Activated naive CD4-positive, alpha-beta T cell (primary cell): ENCODE results near the gene SFMBT2.
"Not testable (repeated sequence)": the region's sequence is repeated elsewhere in the genome, so short reads cannot be mapped to it uniquely, and the experiment has no call there.

Source experiments
- DNase-seq, 4 experiments: peaks; one replicate each; lab custom pipeline; 2025; lab: John Stamatoyannopoulos, UW

Gene SFMBT2

GRCh38 chr10:7225133-7225532, 185.7 kb downstream of the SFMBT2 start:
- no peak for DNase-seq

GRCh38 chr10:7218968-7219367, 191.9 kb downstream of the SFMBT2 start:
- DNase-seq: no peak

- not testable (repeated sequence) for DNase-seq
Measured at GRCh38 chr10:7212696-7213095, 198.1 kb downstream of the SFMBT2 start.

- DNase-seq: no peak
Measured at GRCh38 chr10:7211857-7212577, 198.8 kb downstream of the SFMBT2 start.

- DNase-seq: no peak
Measured at GRCh38 chr10:7210516-7210915, 200.3 kb downstream of the SFMBT2 start.

- no peak for DNase-seq
Measured at GRCh38 chr10:7209458-7209857, 201.4 kb downstream of the SFMBT2 start.

- no peak for DNase-seq
Measured at GRCh38 chr10:7206412-7207100, 204.3 kb downstream of the SFMBT2 start.

GRCh38 chr10:7205656-7206055, 205.2 kb downstream of the SFMBT2 start:
- DNase-seq: no peak

GRCh38 chr10:7202793-7203355, 208.0 kb downstream of the SFMBT2 start:
- DNase-seq: no peak

GRCh38 chr10:7199152-7199760, 211.6 kb downstream of the SFMBT2 start:
- DNase-seq: no peak

- DNase-seq: no peak
Measured at GRCh38 chr10:7196284-7196683, 214.6 kb downstream of the SFMBT2 start.

GRCh38 chr10:7195118-7195517, 215.7 kb downstream of the SFMBT2 start:
- no peak for DNase-seq

- DNase-seq: no peak
Measured at GRCh38 chr10:7194571-7194970, 216.3 kb downstream of the SFMBT2 start.

- peak in 1 of 4 experiments; percentile 16 for DNase-seq
Measured at GRCh38 chr10:7193369-7193768, 217.5 kb downstream of the SFMBT2 start.

GRCh38 chr10:7192831-7193361, 217.9 kb downstream of the SFMBT2 start:
- DNase-seq: peak in 2 of 4 experiments; percentile 29 to 51

GRCh38 chr10:7192061-7192460, 218.8 kb downstream of the SFMBT2 start:
- DNase-seq: no peak

GRCh38 chr10:7190772-7191171, 220.1 kb downstream of the SFMBT2 start:
- DNase-seq: not testable (repeated sequence)

GRCh38 chr10:7189909-7190308, 220.9 kb downstream of the SFMBT2 start:
- no peak for DNase-seq

GRCh38 chr10:7188456-7189050, 222.3 kb downstream of the SFMBT2 start:
- DNase-seq: no peak

- DNase-seq: no peak
Measured at GRCh38 chr10:7186387-7187018, 224.3 kb downstream of the SFMBT2 start.

- no peak for DNase-seq
Measured at GRCh38 chr10:7185367-7185690, 225.5 kb downstream of the SFMBT2 start.
